PC-3 (cell line): ENCODE data around the gene BCR. TPM values are rescaled to one million over a fixed set of nuclear protein-coding genes. Genes with fewer than 3 reads are reported as not detected.

Experiments
- ATAC-seq: fragments of 200-7000 bp; cut with Tn5 transposase; 2 replicates; pipeline ENCODE4 v1.9.1; 2020; ENCODE audit warnings: mild to moderate bottlenecking, moderate library complexity
- BruUV-seq: library from RNA; stranded (reverse); fragments of 400-500 nt; replicated peaks from 2 replicates; lab custom pipeline; 2021; lab: Mats Ljungman, UMichigan
- CTCF ChIA-PET: fragments of 300-600 bp; sonication (Branson Sonifier 250); formaldehyde crosslinking; loops from one replicate; lab custom pipeline; 2022; ENCODE audit warnings: antibody characterized with exemption; lab: Charles Lee
- POLR2A ChIA-PET: fragments of 300-600 bp; sonication (Branson Sonifier 250); formaldehyde crosslinking; loops from one replicate; lab custom pipeline; 2022; ENCODE audit warnings: antibody characterized with exemption; ENCODE audit not compliant: unreplicated experiment; lab: Charles Lee
- DNase-seq: peaks from one replicate; pipeline ENCODE4 v3.0.0-alpha.2; 2015
- H2AFZ ChIP-seq: fragments of 300-600 bp; sonication (generic); 2 replicates; pipeline ENCODE4 v1.6.0; 2016; ENCODE audit warnings: antibody characterized with exemption, low read length
- H3F3A ChIP-seq: fragments of 300-600 bp; sonication (generic); one replicate; pipeline ENCODE4 v1.6.0; 2017; ENCODE audit warnings: antibody characterized with exemption, low read length, control low read depth, mild to moderate bottlenecking; ENCODE audit not compliant: unreplicated experiment
- H3K27ac ChIP-seq: fragments of 300-600 bp; sonication (generic); 2 replicates; pipeline ENCODE4 v1.5.1; 2016; ENCODE audit warnings: mild to moderate bottlenecking, low read length
- H3K27me3 ChIP-seq: fragments of 300-600 bp; sonication (generic); 2 replicates; pipeline ENCODE4 v1.6.1; 2016; ENCODE audit warnings: low read length, mixed read lengths
- H3K36me3 ChIP-seq: fragments of 300-600 bp; sonication (generic); 2 replicates; pipeline ENCODE4 v1.6.1; 2016; ENCODE audit warnings: low read depth, mixed run types, low read length, mixed read lengths
- H3K4me1 ChIP-seq: fragments of 300-600 bp; sonication (generic); 2 replicates; pipeline ENCODE4 v1.5.1; 2016; ENCODE audit warnings: low read length; ENCODE audit not compliant: insufficient read depth
- H3K4me2 ChIP-seq: fragments of 300-600 bp; sonication (generic); 2 replicates; pipeline ENCODE4 v1.6.0; 2016; ENCODE audit warnings: low read length
- H3K4me3 ChIP-seq: fragments of 300-600 bp; sonication (generic); 2 replicates; pipeline ENCODE4 v1.5.1; 2016; ENCODE audit warnings: mild to moderate bottlenecking, low read length, mixed read lengths
- H3K79me2 ChIP-seq: fragments of 300-600 bp; sonication (generic); 2 replicates; pipeline ENCODE4 v1.6.1; 2017; ENCODE audit warnings: low read length, mixed read lengths
- H3K9ac ChIP-seq: fragments of 300-600 bp; sonication (generic); 2 replicates; pipeline ENCODE4 v1.6.0; 2016; ENCODE audit warnings: mild to moderate bottlenecking, low read length
- H3K9me2 ChIP-seq: fragments of 300-600 bp; sonication (generic); replicated peaks from 2 replicates; pipeline ENCODE4 v1.6.1; 2016; ENCODE audit warnings: mixed run types, low read length, mixed read lengths
- H3K9me3 ChIP-seq: fragments of 300-600 bp; sonication (generic); 2 replicates; pipeline ENCODE4 v1.6.1; 2016; ENCODE audit warnings: low read length, mixed read lengths
- H4K20me1 ChIP-seq: fragments of 300-600 bp; sonication (generic); 2 replicates; pipeline ENCODE4 v1.6.1; 2016; ENCODE audit warnings: low read length, mixed read lengths
- EZH2 ChIP-seq: fragments of 300-600 bp; sonication (generic); IDR thresholded peaks from one replicate; pipeline ENCODE4 v1.6.1; 2017; ENCODE audit warnings: antibody characterized with exemption, mild to moderate bottlenecking, low read length; ENCODE audit not compliant: unreplicated experiment
- EZH2phosphoT487 ChIP-seq: fragments of 300-600 bp; sonication (generic); IDR thresholded peaks from 2 replicates; pipeline ENCODE4 v1.6.1; 2018; ENCODE audit warnings: mild to moderate bottlenecking, antibody characterized with exemption, low read length, borderline replicate concordance
- intact Hi-C: fragments of 100-400 bp; cut with micrococcal nuclease; formaldehyde crosslinking; loops from 2 replicates; pipeline ENCODE4 v1.9.0; 2023
- total RNA-seq: library from RNA; depleted of rRNA; stranded (reverse); fragments of >200 nt; gene quantifications from 2 replicates; pipeline ENCODE4 v1.2.3, GENCODE V29; 2014
- TF ChIP-seq, protein P1 (sequence below): fragments of 300-600 bp; sonication (generic); conservative IDR thresholded peaks from 2 replicates; pipeline ENCODE4 v1.5.1; 2017; ENCODE audit warnings: antibody characterized with exemption, low read depth, mild to moderate bottlenecking, low read length

BCR gene
- total RNA-seq, 1 experiment from 2014 or later: 36.8 TPM

DNA sequence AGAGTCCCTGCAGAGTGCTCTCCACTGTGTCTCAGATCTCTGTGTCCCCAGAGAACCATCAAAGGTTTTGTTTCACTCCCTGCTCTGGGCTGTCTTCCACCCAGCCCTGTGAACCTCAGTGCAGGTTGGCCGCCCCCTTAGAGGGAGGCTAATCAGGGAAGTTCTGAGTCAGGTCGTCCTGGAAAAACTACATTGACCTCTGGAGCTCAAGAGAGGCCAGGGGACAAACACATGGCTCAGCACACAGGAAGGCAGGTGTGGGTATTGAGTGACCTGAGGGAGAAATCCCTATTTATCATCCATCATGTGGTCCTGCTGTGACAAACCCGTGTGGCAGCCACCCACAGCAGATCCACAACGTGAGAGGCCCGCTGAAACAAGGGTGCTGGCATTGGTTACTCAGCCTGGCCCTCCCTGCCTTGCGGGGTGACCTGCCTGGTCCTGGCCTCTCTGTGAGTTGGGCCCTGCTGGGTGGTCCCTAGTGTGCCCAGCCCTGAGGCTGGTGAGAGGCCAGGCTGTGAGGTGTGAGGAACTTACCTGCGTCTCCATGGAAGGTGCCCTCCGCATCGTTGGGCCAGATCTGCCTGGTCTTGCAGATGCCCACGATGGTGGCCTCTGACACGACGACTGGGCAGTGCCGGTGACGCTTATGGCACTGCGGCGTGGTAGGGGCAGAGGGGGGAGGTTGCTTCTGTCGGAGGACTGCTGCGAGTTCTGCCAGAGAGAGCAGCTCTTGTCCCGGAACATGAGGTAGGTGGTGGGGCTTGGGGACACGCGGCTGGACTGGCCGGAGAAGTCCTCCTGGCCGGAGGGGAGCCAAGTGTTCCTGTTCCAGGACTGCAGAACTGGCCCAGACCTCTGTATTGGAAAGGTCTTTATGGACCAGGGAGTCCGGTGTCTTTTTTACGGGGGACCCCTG is 669 bp upstream of the BCR start:
- peaks cover 32% of the 10 kb centered on the region for H4K20me1 ChIP-seq
- BruUV-seq: no TSS peak
- peak overlapping the region; percentile 67 for H3K4me3 ChIP-seq
- TF ChIP-seq EZH2phosphoT487: no peak
- TF ChIP-seq, protein P1, sequence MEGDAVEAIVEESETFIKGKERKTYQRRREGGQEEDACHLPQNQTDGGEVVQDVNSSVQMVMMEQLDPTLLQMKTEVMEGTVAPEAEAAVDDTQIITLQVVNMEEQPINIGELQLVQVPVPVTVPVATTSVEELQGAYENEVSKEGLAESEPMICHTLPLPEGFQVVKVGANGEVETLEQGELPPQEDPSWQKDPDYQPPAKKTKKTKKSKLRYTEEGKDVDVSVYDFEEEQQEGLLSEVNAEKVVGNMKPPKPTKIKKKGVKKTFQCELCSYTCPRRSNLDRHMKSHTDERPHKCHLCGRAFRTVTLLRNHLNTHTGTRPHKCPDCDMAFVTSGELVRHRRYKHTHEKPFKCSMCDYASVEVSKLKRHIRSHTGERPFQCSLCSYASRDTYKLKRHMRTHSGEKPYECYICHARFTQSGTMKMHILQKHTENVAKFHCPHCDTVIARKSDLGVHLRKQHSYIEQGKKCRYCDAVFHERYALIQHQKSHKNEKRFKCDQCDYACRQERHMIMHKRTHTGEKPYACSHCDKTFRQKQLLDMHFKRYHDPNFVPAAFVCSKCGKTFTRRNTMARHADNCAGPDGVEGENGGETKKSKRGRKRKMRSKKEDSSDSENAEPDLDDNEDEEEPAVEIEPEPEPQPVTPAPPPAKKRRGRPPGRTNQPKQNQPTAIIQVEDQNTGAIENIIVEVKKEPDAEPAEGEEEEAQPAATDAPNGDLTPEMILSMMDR: no peak
- TF ChIP-seq EZH2: no peak
- H3K4me1 ChIP-seq: peaks cover 38% of the 10 kb centered on the region
- H2AFZ ChIP-seq: peak overlapping the region; percentile 81
- DNase-seq (no peak), ATAC-seq (no peak)
- H3K9ac ChIP-seq: peak overlapping the region; percentile 27
- ChIA-PET POLR2A (interaction anchor here (0.6 to 1.7 kb wide), 2 partner anchors 48 to 102 kb away, joined by 4 to 10 read pairs; no protein-coding TSS in a partner anchor), CTCF (interaction anchor here (1.2 to 2.9 kb wide), 2 partner anchors 99 to 102 kb away, joined by 3 to 25 read pairs; no protein-coding TSS in a partner anchor)
- no peaks in the 10 kb centered on the region for H3F3A ChIP-seq
- H3K27me3 ChIP-seq: no peaks in the 10 kb centered on the region
- H3K9me2 ChIP-seq: no peaks in the 10 kb centered on the region
- no peaks in the 10 kb centered on the region for H3K36me3 ChIP-seq
- peaks cover 35% of the 10 kb centered on the region for H3K79me2 ChIP-seq
- no peaks in the 10 kb centered on the region for H3K9me3 ChIP-seq
- no peak overlapping the region for H3K27ac ChIP-seq
- intact Hi-C loops: no loop called here
- H3K4me2 ChIP-seq: peak overlapping the region; percentile 89

DNA sequence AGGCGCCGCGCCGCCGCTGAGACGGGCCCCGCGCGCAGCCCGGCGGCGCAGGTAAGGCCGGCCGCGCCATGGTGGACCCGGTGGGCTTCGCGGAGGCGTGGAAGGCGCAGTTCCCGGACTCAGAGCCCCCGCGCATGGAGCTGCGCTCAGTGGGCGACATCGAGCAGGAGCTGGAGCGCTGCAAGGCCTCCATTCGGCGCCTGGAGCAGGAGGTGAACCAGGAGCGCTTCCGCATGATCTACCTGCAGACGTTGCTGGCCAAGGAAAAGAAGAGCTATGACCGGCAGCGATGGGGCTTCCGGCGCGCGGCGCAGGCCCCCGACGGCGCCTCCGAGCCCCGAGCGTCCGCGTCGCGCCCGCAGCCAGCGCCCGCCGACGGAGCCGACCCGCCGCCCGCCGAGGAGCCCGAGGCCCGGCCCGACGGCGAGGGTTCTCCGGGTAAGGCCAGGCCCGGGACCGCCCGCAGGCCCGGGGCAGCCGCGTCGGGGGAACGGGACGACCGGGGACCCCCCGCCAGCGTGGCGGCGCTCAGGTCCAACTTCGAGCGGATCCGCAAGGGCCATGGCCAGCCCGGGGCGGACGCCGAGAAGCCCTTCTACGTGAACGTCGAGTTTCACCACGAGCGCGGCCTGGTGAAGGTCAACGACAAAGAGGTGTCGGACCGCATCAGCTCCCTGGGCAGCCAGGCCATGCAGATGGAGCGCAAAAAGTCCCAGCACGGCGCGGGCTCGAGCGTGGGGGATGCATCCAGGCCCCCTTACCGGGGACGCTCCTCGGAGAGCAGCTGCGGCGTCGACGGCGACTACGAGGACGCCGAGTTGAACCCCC is 798 bp downstream of the BCR start:
- BruUV-seq: no TSS peak
- Histone ChIP-seq H3K9me2 (no peaks in the 10 kb centered on the region), H3K4me3 (peak overlapping the region; percentile 74), H3K27ac (no peak overlapping the region), H3K79me2 (peaks cover 50% of the 10 kb centered on the region), H4K20me1 (peaks cover 36% of the 10 kb centered on the region), H3K9ac (peak overlapping the region; percentile 58), H3K4me2 (peak overlapping the region; percentile 88), H3K4me1 (peaks cover 38% of the 10 kb centered on the region), H3K27me3 (no peaks in the 10 kb centered on the region), H3F3A (no peaks in the 10 kb centered on the region), H2AFZ (no peak overlapping the region), H3K9me3 (no peaks in the 10 kb centered on the region), H3K36me3 (no peaks in the 10 kb centered on the region)
- no peak for TF ChIP-seq EZH2phosphoT487
- TF ChIP-seq, protein P1: no peak
- POLR2A ChIA-PET: interaction anchor here (1.7 kb wide), 1 partner anchor 101 kb away, joined by 10 read pairs; no protein-coding TSS in a partner anchor
- DNase-seq (peak; percentile 17), ATAC-seq (no peak; the same call in 1 of the 2 replicates)
- intact Hi-C loops: no loop called here
- CTCF ChIA-PET: interaction anchor here (0.6 to 2.9 kb wide), 2 partner anchors 101 to 193 kb away, joined by 3 to 25 read pairs; no protein-coding TSS in a partner anchor
